SU-DHL-6 (cell line): ENCODE data around the gene PCOLCE2.
"Not testable (repeated sequence)": the region's sequence is repeated elsewhere in the genome, so short reads cannot be mapped to it uniquely, and the experiment has no call there.

Source experiments
- H2AFZ ChIP-seq: fragments of 200-600 bp; sonication (generic); 2 replicates; pipeline ENCODE4 v1.6.1; 2014; ENCODE audit warnings: low read depth, mild to moderate bottlenecking, moderate library complexity, mixed read lengths, antibody characterized with exemption, low read length; ENCODE audit not compliant: severe bottlenecking
- H3F3A ChIP-seq: fragments of 200-600 bp; shearing (Covaris generic); 2 replicates; pipeline ENCODE4 v1.6.0; 2016; ENCODE audit warnings: antibody characterized with exemption, mild to moderate bottlenecking; ENCODE audit not compliant: insufficient read depth
- H3K27ac ChIP-seq: fragments of 200-600 bp; sonication (generic); 2 replicates; pipeline ENCODE4 v1.5.1; 2016; ENCODE audit warnings: low read depth, mild to moderate bottlenecking, low read length, moderate library complexity, mixed read lengths
- H3K27me3 ChIP-seq: fragments of 200-600 bp; sonication (generic), shearing (Covaris generic); 2 replicates; pipeline ENCODE4 v1.6.0; 2014; ENCODE audit warnings: mild to moderate bottlenecking, low read length
- H3K36me3 ChIP-seq: fragments of 200-600 bp; sonication (generic); 2 replicates; pipeline ENCODE4 v1.6.1; 2014; ENCODE audit warnings: mild to moderate bottlenecking, low read length, mixed read lengths
- H3K4me2 ChIP-seq: fragments of 300-600, 200-600 bp; shearing (Covaris generic), sonication (generic); 2 replicates; pipeline ENCODE4 v1.6.0; 2014; ENCODE audit warnings: low read length, low read depth, mild to moderate bottlenecking; ENCODE audit not compliant: poor library complexity, severe bottlenecking
- H3K4me3 ChIP-seq: fragments of 200-600 bp; sonication (generic); 2 replicates; pipeline ENCODE4 v1.5.1; 2014; ENCODE audit warnings: antibody characterized with exemption, low read length, mild to moderate bottlenecking, mixed read lengths; ENCODE audit not compliant: insufficient read depth, poor library complexity, severe bottlenecking
- H3K79me2 ChIP-seq: fragments of 200-600 bp; sonication (generic); 2 replicates; pipeline ENCODE4 v1.6.1; 2014; ENCODE audit warnings: mild to moderate bottlenecking, low read length, moderate library complexity; ENCODE audit not compliant: insufficient read depth
- H3K9ac ChIP-seq: fragments of 200-600 bp; sonication (generic); 2 replicates; pipeline ENCODE4 v1.7.0; 2014; ENCODE audit warnings: mild to moderate bottlenecking, low read length
- H3K9me2 ChIP-seq: fragments of 200-600 bp; sonication (generic); replicated peaks from 2 replicates; pipeline ENCODE4 v1.6.1; 2014; ENCODE audit warnings: low read length; ENCODE audit not compliant: insufficient read depth
- H3K9me3 ChIP-seq: fragments of 200-600 bp; sonication (generic); 2 replicates; pipeline ENCODE4 v1.6.1; 2014; ENCODE audit warnings: low read length, mixed read lengths; ENCODE audit not compliant: insufficient read depth
- H4K20me1 ChIP-seq: fragments of 200-600 bp; sonication (generic); 2 replicates; pipeline ENCODE4 v1.6.1; 2014; ENCODE audit warnings: low read depth, mild to moderate bottlenecking, antibody characterized with exemption, low read length, moderate library complexity, mixed read lengths
- EZH2phosphoT487 ChIP-seq: fragments of 200-600 bp; sonication (generic), shearing (Covaris generic); conservative IDR thresholded peaks from 2 replicates; pipeline ENCODE4 v1.6.1; 2018; ENCODE audit warnings: mild to moderate bottlenecking, antibody characterized with exemption, low read length, moderate library complexity, mixed read lengths
- TF ChIP-seq, protein P1 (sequence below): fragments of 200-600 bp; sonication (generic); IDR thresholded peaks from one replicate; pipeline ENCODE4 v1.5.1; 2017; ENCODE audit warnings: antibody characterized with exemption, mild to moderate bottlenecking, low read length, moderate library complexity; ENCODE audit not compliant: insufficient read depth, poor library complexity, severe bottlenecking

PCOLCE2 gene

DNA sequence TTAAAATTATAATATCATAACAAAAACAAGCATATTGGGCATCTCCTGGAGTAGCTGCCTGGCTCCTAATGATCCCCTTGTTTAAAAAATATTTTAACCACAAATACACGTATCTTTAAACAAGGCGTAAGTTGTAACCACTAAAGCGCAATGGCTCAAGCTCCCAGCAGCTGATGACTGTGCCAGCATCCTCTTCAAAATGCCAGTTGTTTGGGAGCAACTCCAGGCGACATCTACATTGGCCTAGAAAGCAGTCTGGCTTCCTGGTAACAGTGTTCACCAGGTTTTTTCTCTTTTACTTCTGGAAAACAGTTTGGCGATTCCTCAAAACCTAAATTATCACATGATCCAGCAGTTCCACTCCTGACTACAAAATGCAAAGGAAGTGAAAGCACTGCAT, 13.8 kb downstream of the PCOLCE2 start:
- H3K79me2 ChIP-seq, result no peaks in the 10 kb centered on the region
- H3K27ac ChIP-seq, result no peak overlapping the region
- no peaks in the 10 kb centered on the region for H3K9me3 ChIP-seq
- no peaks in the 10 kb centered on the region for H3F3A ChIP-seq
- H3K9me2 ChIP-seq, result no peaks in the 10 kb centered on the region
- H3K4me3 ChIP-seq, result no peak overlapping the region
- H4K20me1 ChIP-seq, result no peaks in the 10 kb centered on the region
- no peak overlapping the region for H2AFZ ChIP-seq
- TF ChIP-seq, protein P1, sequence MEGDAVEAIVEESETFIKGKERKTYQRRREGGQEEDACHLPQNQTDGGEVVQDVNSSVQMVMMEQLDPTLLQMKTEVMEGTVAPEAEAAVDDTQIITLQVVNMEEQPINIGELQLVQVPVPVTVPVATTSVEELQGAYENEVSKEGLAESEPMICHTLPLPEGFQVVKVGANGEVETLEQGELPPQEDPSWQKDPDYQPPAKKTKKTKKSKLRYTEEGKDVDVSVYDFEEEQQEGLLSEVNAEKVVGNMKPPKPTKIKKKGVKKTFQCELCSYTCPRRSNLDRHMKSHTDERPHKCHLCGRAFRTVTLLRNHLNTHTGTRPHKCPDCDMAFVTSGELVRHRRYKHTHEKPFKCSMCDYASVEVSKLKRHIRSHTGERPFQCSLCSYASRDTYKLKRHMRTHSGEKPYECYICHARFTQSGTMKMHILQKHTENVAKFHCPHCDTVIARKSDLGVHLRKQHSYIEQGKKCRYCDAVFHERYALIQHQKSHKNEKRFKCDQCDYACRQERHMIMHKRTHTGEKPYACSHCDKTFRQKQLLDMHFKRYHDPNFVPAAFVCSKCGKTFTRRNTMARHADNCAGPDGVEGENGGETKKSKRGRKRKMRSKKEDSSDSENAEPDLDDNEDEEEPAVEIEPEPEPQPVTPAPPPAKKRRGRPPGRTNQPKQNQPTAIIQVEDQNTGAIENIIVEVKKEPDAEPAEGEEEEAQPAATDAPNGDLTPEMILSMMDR, result no peak
- no peak for TF ChIP-seq EZH2phosphoT487
- no peak overlapping the region for H3K4me2 ChIP-seq
- no peaks in the 10 kb centered on the region for H3K36me3 ChIP-seq
- H3K9ac ChIP-seq, result no peak overlapping the region
- no peaks in the 10 kb centered on the region for H3K27me3 ChIP-seq

DNA sequence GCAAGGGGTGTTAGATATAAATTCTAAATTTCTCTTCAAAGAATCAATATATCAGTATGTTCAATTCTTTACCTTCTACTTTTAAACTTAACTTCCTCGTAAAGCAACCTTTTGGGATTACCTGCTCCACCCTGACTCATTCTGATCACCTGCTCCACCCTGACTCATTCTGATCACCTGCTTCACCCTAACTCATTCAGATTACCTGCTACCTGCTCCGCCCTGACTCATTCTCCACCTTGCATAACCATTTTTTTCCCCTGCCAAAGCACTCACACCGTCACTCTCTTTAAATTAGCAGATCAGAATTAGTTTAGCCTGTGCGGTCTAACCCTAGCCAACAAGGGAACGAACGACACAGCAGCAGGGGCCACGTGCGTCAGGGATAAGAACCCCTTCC, 20.5 kb downstream of the PCOLCE2 start:
- not testable (repeated sequence) for H3K27ac ChIP-seq, H3K9me3 ChIP-seq, H3K4me2 ChIP-seq, H4K20me1 ChIP-seq, H2AFZ ChIP-seq, H3K9ac ChIP-seq, H3K27me3 ChIP-seq, H3F3A ChIP-seq, H3K9me2 ChIP-seq, H3K79me2 ChIP-seq, H3K4me3 ChIP-seq, H3K36me3 ChIP-seq

DNA sequence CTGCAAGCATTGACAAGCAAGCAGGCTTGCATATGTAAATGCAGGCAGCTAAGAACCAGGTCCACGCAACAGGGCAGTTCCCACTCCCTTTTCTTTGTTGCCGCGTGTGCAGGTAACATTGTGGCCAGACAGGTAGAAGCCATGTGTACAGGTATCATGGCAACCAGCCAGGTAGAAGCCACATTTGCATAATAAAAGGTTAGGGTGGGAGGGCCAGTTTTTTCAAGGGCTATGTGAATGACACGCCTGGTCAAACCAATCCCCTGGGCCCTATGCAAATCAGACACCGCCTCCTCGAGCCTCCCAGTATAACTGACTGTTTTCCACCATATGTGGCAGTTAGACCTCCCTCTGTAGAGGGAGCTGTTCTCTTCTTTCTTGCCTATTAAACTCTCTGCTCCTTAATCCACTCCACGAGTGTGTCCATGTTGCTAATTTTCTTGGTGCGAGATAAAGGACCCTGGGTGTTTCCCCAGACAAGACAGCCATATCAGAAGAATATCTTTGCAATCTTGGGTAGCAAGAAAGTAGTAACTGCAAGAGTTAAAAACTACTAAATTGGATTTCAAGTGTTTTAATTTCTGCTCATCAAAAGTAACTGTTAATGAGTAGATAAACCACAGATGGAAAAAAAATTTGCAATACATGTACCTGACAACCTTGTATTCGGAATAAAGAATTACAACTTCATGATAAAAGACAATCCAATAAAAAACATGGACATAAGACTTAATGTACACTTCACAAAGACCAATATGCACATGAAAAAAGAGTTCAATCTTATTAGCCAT, 21.8 kb downstream of the PCOLCE2 start:
- H3K36me3 ChIP-seq, result no peaks in the 10 kb centered on the region
- TF ChIP-seq, protein P1, result no peak
- TF ChIP-seq EZH2phosphoT487, result no peak
- H3K9ac ChIP-seq, result no peak overlapping the region
- no peak overlapping the region for H3K4me2 ChIP-seq
- H3F3A ChIP-seq, result no peaks in the 10 kb centered on the region
- no peak overlapping the region for H3K27ac ChIP-seq
- H4K20me1 ChIP-seq, result no peaks in the 10 kb centered on the region
- no peaks in the 10 kb centered on the region for H3K9me3 ChIP-seq
- H3K79me2 ChIP-seq, result no peaks in the 10 kb centered on the region
- no peaks in the 10 kb centered on the region for H3K9me2 ChIP-seq
- no peaks in the 10 kb centered on the region for H3K27me3 ChIP-seq
- H3K4me3 ChIP-seq, result no peak overlapping the region
- H2AFZ ChIP-seq, result no peak overlapping the region
